GM23248 (cell line): ENCODE results near the gene CC2D2A. TPM values are rescaled to one million over a fixed set of nuclear protein-coding genes. Genes with fewer than 3 reads are reported as not detected.

Source experiments
- DNase-seq: peaks from one replicate; pipeline ENCODE4 v3.0.0-alpha.2; 2015
- H2AFZ ChIP-seq: fragments of 200-600 bp; sonication (generic); 2 replicates; pipeline ENCODE4 v1.6.1; 2016; ENCODE audit warnings: antibody characterized with exemption
- H3F3A ChIP-seq: fragments of 200-600 bp; sonication (generic); 2 replicates; pipeline ENCODE4 v1.6.1; 2016; ENCODE audit warnings: mild to moderate bottlenecking, antibody characterized with exemption, mixed run types; ENCODE audit not compliant: insufficient read depth
- H3K27ac ChIP-seq: fragments of 200-600 bp; sonication (generic); 2 replicates; pipeline ENCODE4 v1.5.1; 2016; ENCODE audit warnings: mild to moderate bottlenecking
- H3K27me3 ChIP-seq: fragments of 200-600 bp; sonication (generic); replicated peaks from 2 replicates; pipeline ENCODE4 v1.6.1; 2016; ENCODE audit warnings: mild to moderate bottlenecking; ENCODE audit not compliant: insufficient read depth
- H3K36me3 ChIP-seq: fragments of 200-600 bp; sonication (generic); 2 replicates; pipeline ENCODE4 v1.6.1; 2016; ENCODE audit warnings: low read depth, mild to moderate bottlenecking
- H3K4me1 ChIP-seq: fragments of 200-600 bp; sonication (generic); 2 replicates; pipeline ENCODE4 v1.6.1; 2016; ENCODE audit warnings: mild to moderate bottlenecking; ENCODE audit not compliant: insufficient read depth
- H3K4me2 ChIP-seq: fragments of 200-600 bp; sonication (generic); one replicate; pipeline ENCODE4 v1.6.1; 2016; ENCODE audit warnings: mild to moderate bottlenecking; ENCODE audit not compliant: unreplicated experiment
- H3K4me3 ChIP-seq: fragments of 200-600 bp; sonication (generic); 2 replicates; pipeline ENCODE4 v1.5.1; 2016; ENCODE audit warnings: mild to moderate bottlenecking
- H3K79me2 ChIP-seq: fragments of 200-600 bp; sonication (generic); 2 replicates; pipeline ENCODE4 v1.6.1; 2016; ENCODE audit warnings: mild to moderate bottlenecking; ENCODE audit not compliant: insufficient read depth
- H3K9ac ChIP-seq: fragments of 200-600 bp; sonication (generic); 2 replicates; pipeline ENCODE4 v1.6.1; 2016; ENCODE audit warnings: mild to moderate bottlenecking
- H3K9me2 ChIP-seq: fragments of 200-600 bp; sonication (generic); 2 replicates; pipeline ENCODE4 v1.6.1; 2016; ENCODE audit warnings: mixed run types, mild to moderate bottlenecking, moderate library complexity; ENCODE audit not compliant: insufficient read depth
- H3K9me3 ChIP-seq: fragments of 200-600 bp; sonication (generic); one replicate; pipeline ENCODE4 v1.6.1; 2017; ENCODE audit warnings: low read depth
- H4K20me1 ChIP-seq: fragments of 200-600 bp; sonication (generic); 2 replicates; pipeline ENCODE4 v1.6.0; 2016; ENCODE audit not compliant: insufficient read depth
- EZH2 ChIP-seq: fragments of 200-600 bp; sonication (generic); IDR thresholded peaks from 2 replicates; pipeline ENCODE4 v1.6.1; 2018; ENCODE audit warnings: antibody characterized with exemption, mild to moderate bottlenecking; ENCODE audit not compliant: insufficient read depth, poor library complexity, severe bottlenecking
- EZH2phosphoT487 ChIP-seq: fragments of 200-600 bp; sonication (generic); IDR thresholded peaks from 2 replicates; pipeline ENCODE4 v1.6.1; 2018; ENCODE audit warnings: antibody characterized with exemption, moderate library complexity, mild to moderate bottlenecking, low read depth; ENCODE audit not compliant: insufficient read depth
- WGBS, 2 experiments: methylation state at CpG; one replicate each; pipeline ENCODE4 v1.1.6; 2015 to 2017; ENCODE audit warnings: low lambda C conversion rate in 2 of 2, low coverage in 1 of 2; ENCODE audit errors: missing lambda C conversion rate in 2 of 2; 5-methylcytosine and 5-hydroxymethylcytosine counted together
- in situ Hi-C: fragments of 300-500 bp; cut with MboI; formaldehyde crosslinking; loops from 2 replicates; pipeline ENCODE4 v1.15.0; 2020
- polyA plus RNA-seq: library from polyadenylated mRNA; unstranded; fragments of >200 nt; fragmentation: Nextera tagmentation; extraction: Ambion mirVana; gene quantifications from 2 replicates; pipeline ENCODE4 v1.2.1, GENCODE V29; 2016
- total RNA-seq: library from RNA; depleted of rRNA; stranded (reverse); fragments of >200 nt; shearing (Covaris generic); gene quantifications from 2 replicates; pipeline ENCODE4 v1.2.3, GENCODE V29; 2014

CC2D2A gene
- total and polyA plus RNA-seq, 2 experiments from 2014 or later: 10.2 to 11.5 TPM

GRCh38 chr4:15455290-15455689 is 14.4 kb upstream of the CC2D2A start:
- Histone ChIP-seq H4K20me1 (no peaks in the 10 kb centered on the region), H3K4me1 (peaks cover 43% of the 10 kb centered on the region), H3K9me2 (no peaks in the 10 kb centered on the region), H3K79me2 (no peaks in the 10 kb centered on the region), H3K4me3 (no peak overlapping the region), H2AFZ (no peak overlapping the region), H3K4me2 (no peak overlapping the region), H3F3A (peaks cover 27% of the 10 kb centered on the region), H3K27ac (no peak overlapping the region), H3K9me3 (no peaks in the 10 kb centered on the region), H3K36me3 (no peaks in the 10 kb centered on the region), H3K27me3 (peaks cover 12% of the 10 kb centered on the region), H3K9ac (no peak overlapping the region)
- DNase-seq: peak; percentile 93
- in situ Hi-C loops: no loop called here
- TF ChIP-seq EZH2 (no peak), EZH2phosphoT487 (no peak)
- WGBS, 2 experiments: 26 to 27% methylated on average over 3 of the region's 3 CpGs

- Histone ChIP-seq H3K27ac (no peak overlapping the region), H3K79me2 (no peaks in the 10 kb centered on the region), H3K9me3 (no peaks in the 10 kb centered on the region), H3K9ac (no peak overlapping the region), H2AFZ (no peak overlapping the region), H3K36me3 (no peaks in the 10 kb centered on the region), H3K27me3 (peaks cover 30% of the 10 kb centered on the region), H3F3A (peaks cover 5% of the 10 kb centered on the region), H3K4me1 (peaks cover 24% of the 10 kb centered on the region), H3K4me3 (no peak overlapping the region), H3K4me2 (no peak overlapping the region), H3K9me2 (no peaks in the 10 kb centered on the region), H4K20me1 (no peaks in the 10 kb centered on the region)
- TF ChIP-seq EZH2: no peak
- no peak for TF ChIP-seq EZH2phosphoT487
- in situ Hi-C loops: no loop called here
- peak; percentile 78 for DNase-seq
- 35 to 36% methylated on average over 7 of the region's 7 CpGs for WGBS, 2 experiments
Observed at GRCh38 chr4:15457406-15458201, 12.1 kb upstream of the CC2D2A start.

- in situ Hi-C loops: no loop called here
- 68 to 74% methylated on average over 2 of the region's 2 CpGs for WGBS, 2 experiments
- peaks cover 16% of the 10 kb centered on the region; the same call in 1 of the 2 replicates for H3K4me1 ChIP-seq
- TF ChIP-seq EZH2: no peak
- no peak for TF ChIP-seq EZH2phosphoT487
- no peaks in the 10 kb centered on the region for H3K79me2 ChIP-seq
- no peak overlapping the region for H2AFZ ChIP-seq
- H3K9me3 ChIP-seq: no peaks in the 10 kb centered on the region
- H3K4me3 ChIP-seq: no peak overlapping the region
- H3K4me2 ChIP-seq: no peak overlapping the region
- no peaks in the 10 kb centered on the region for H3K9me2 ChIP-seq
- no peaks in the 10 kb centered on the region for H3K36me3 ChIP-seq
- H3K27ac ChIP-seq: no peak overlapping the region
- no peaks in the 10 kb centered on the region; the same call in 1 of the 2 replicates for H3F3A ChIP-seq
- peaks cover 30% of the 10 kb centered on the region for H3K27me3 ChIP-seq
- H3K9ac ChIP-seq: no peak overlapping the region
- H4K20me1 ChIP-seq: no peaks in the 10 kb centered on the region
- DNase-seq: no peak
Observed at GRCh38 chr4:15458616-15459015, 11.1 kb upstream of the CC2D2A start.

GRCh38 chr4:15459706-15460105 is 10.0 kb upstream of the CC2D2A start:
- no peak for TF ChIP-seq EZH2
- TF ChIP-seq EZH2phosphoT487: no peak
- Histone ChIP-seq H3K4me1 (peaks cover 16% of the 10 kb centered on the region; the same call in 1 of the 2 replicates), H3K79me2 (no peaks in the 10 kb centered on the region), H4K20me1 (no peaks in the 10 kb centered on the region), H3K36me3 (no peaks in the 10 kb centered on the region), H3K27me3 (peaks cover 30% of the 10 kb centered on the region), H2AFZ (no peak overlapping the region), H3K9me3 (no peaks in the 10 kb centered on the region), H3K27ac (no peak overlapping the region), H3K9me2 (no peaks in the 10 kb centered on the region), H3K4me3 (no peak overlapping the region), H3F3A (no peaks in the 10 kb centered on the region; the same call in 1 of the 2 replicates), H3K9ac (no peak overlapping the region), H3K4me2 (no peak overlapping the region)
- DNase-seq: no peak
- in situ Hi-C loops: no loop called here
